VCaP (cell line): ENCODE data around the gene SH3GLB1.

Experiments
- H3K27ac ChIP-seq: fragments of 450-650 bp; 2 replicates; pipeline ENCODE4 v1.5.1; 2017
- TF ChIP-seq, protein P1 (sequence below): fragments of 450-650 bp; conservative IDR thresholded peaks from 2 replicates; pipeline ENCODE4 v1.5.1; 2017; ENCODE audit warnings: mild to moderate bottlenecking, moderate library complexity

The SH3GLB1 gene

GRCh38 chr1:86712088-86712860, 7.9 kb downstream of the SH3GLB1 start:
- H3K27ac ChIP-seq = no peak overlapping the region
- TF ChIP-seq, protein P1, sequence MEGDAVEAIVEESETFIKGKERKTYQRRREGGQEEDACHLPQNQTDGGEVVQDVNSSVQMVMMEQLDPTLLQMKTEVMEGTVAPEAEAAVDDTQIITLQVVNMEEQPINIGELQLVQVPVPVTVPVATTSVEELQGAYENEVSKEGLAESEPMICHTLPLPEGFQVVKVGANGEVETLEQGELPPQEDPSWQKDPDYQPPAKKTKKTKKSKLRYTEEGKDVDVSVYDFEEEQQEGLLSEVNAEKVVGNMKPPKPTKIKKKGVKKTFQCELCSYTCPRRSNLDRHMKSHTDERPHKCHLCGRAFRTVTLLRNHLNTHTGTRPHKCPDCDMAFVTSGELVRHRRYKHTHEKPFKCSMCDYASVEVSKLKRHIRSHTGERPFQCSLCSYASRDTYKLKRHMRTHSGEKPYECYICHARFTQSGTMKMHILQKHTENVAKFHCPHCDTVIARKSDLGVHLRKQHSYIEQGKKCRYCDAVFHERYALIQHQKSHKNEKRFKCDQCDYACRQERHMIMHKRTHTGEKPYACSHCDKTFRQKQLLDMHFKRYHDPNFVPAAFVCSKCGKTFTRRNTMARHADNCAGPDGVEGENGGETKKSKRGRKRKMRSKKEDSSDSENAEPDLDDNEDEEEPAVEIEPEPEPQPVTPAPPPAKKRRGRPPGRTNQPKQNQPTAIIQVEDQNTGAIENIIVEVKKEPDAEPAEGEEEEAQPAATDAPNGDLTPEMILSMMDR = no peak

DNA sequence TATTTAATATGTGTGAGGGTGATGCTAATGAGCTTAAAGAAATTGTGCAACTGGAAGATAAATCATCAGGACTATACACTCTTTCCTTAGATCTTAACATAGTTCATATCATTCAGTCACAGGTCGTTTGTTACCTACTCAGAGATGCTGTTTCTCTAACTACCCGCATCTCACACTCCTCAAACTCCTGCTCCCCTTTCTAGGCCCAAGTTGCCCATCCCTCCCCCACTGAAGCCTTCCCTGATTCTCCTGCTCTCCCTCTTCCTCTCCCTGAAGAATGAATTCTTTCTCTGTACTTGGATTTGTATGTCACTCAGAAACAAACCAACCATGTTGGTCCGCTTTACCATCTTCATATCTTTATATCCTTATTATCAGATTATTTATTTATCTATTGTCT, 9.1 kb downstream of the SH3GLB1 start:
- TF ChIP-seq, protein P1 = no peak

GRCh38 chr1:86714159-86714558, 9.8 kb downstream of the SH3GLB1 start:
- no peak overlapping the region for H3K27ac ChIP-seq
- TF ChIP-seq, protein P1 = no peak

More for the DNA sequence above, 9.1 kb downstream of the SH3GLB1 start:
- H3K27ac ChIP-seq = no peak overlapping the region

GRCh38 chr1:86714561-86715244, 10.3 kb downstream of the SH3GLB1 start:
- TF ChIP-seq, protein P1 = no peak
- no peak overlapping the region for H3K27ac ChIP-seq

- TF ChIP-seq, protein P1 = no peak
- no peak overlapping the region for H3K27ac ChIP-seq
Observed at GRCh38 chr1:86718786-86719185, 14.4 kb downstream of the SH3GLB1 start.

- H3K27ac ChIP-seq = no peak overlapping the region
- TF ChIP-seq, protein P1 = no peak
Observed at GRCh38 chr1:86731416-86731815, 27.0 kb downstream of the SH3GLB1 start.

DNA sequence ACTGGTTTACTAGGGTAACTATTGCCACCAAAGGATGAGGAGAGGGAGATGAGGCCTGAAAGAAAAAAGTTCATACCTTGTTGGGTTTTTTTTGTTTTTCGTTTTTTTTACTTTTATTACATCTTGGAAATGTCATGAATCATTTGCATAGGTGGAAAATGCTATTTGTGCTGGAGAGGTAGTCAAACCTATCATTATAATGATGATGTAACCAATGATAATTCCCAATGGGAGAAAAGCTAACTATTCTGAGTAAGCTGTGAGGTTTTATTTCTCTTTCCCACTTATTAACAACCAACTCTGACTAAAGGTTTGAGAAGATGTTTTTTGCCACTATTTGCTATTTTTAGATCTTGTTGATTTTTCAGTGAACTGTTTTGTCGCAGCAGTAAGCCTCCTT, 29.0 kb downstream of the SH3GLB1 start:
- TF ChIP-seq, protein P1 = no peak
- no peak overlapping the region for H3K27ac ChIP-seq
